GM19099 (cell line): ENCODE measurements around the gene CHST12.

Experiments used
- POLR2A ChIP-seq: IDR thresholded peaks from 3 replicates; pipeline ENCODE4 v1.6.1; 2011; ENCODE audit warnings: low read depth; ENCODE audit not compliant: insufficient read length; ENCODE audit errors: extremely low read depth

CHST12 gene

GRCh38 chr7:2411815-2412586, 8.6 kb downstream of the CHST12 start:
- TF ChIP-seq POLR2A, result no peak

- TF ChIP-seq POLR2A, result no peak
Observed at GRCh38 chr7:2412587-2413201, 9.3 kb downstream of the CHST12 start.

- no peak for TF ChIP-seq POLR2A
Observed at GRCh38 chr7:2416063-2416462, 12.7 kb downstream of the CHST12 start.

GRCh38 chr7:2416650-2417049, 13.2 kb downstream of the CHST12 start:
- TF ChIP-seq POLR2A, result no peak

GRCh38 chr7:2417981-2418481, 14.6 kb downstream of the CHST12 start:
- no peak for TF ChIP-seq POLR2A

- TF ChIP-seq POLR2A, result no peak
Observed at GRCh38 chr7:2420216-2420933, 17.0 kb downstream of the CHST12 start.

GRCh38 chr7:2421943-2422310, 18.5 kb downstream of the CHST12 start:
- no peak for TF ChIP-seq POLR2A

- no peak for TF ChIP-seq POLR2A
Observed at GRCh38 chr7:2425749-2426148, 22.3 kb downstream of the CHST12 start.

- TF ChIP-seq POLR2A, result no peak
Observed at GRCh38 chr7:2431260-2431867, 28.0 kb downstream of the CHST12 start.

- TF ChIP-seq POLR2A, result no peak
Observed at GRCh38 chr7:2432910-2433712, 29.7 kb downstream of the CHST12 start.

- TF ChIP-seq POLR2A, result no peak
Observed at GRCh38 chr7:2433713-2434550, 30.5 kb downstream of the CHST12 start.

GRCh38 chr7:2435146-2435545, 31.7 kb downstream of the CHST12 start:
- TF ChIP-seq POLR2A, result no peak

GRCh38 chr7:2436341-2437104, 33.1 kb downstream of the CHST12 start:
- TF ChIP-seq POLR2A, result no peak
